SK-N-SH treated with all-trans-retinoic acid at 6 μM for 48 hours (cell line): ENCODE results near the gene ATP8A2.

ENCODE experiments used
- CREB5 ChIP-seq: fragments of 250-450 bp; sonication (Bioruptor Pico); IDR thresholded peaks from 2 replicates; pipeline ENCODE4 v1.5.1; 2020; ENCODE audit warnings: low read depth, mild to moderate bottlenecking, moderate library complexity
- PATZ1 ChIP-seq: fragments of 250-450 bp; sonication (Bioruptor Pico); IDR thresholded peaks from 2 replicates; pipeline ENCODE4 v1.8.0; 2020; ENCODE audit warnings: mild to moderate bottlenecking, moderate library complexity, borderline replicate concordance
- TOX ChIP-seq: fragments of 250-450 bp; sonication (Bioruptor Pico); IDR thresholded peaks from 2 replicates; pipeline ENCODE4 v1.8.0; 2021; ENCODE audit warnings: mild to moderate bottlenecking, moderate library complexity, borderline replicate concordance
- ZFP30 ChIP-seq: fragments of 450-650 bp; formaldehyde crosslinking; IDR thresholded peaks from 2 replicates; pipeline ENCODE4 v1.5.0; 2022; ENCODE audit warnings: mild to moderate bottlenecking, moderate library complexity

GRCh38 chr13:25840261-25840660 is 468.5 kb downstream of the ATP8A2 start:
- TF ChIP-seq PATZ1 (CRISPR knock-in tag) = no peak
- TF ChIP-seq CREB5 (CRISPR knock-in tag) = no peak
- TF ChIP-seq ZFP30 (CRISPR knock-in tag) = no peak
- no peak for TF ChIP-seq TOX (CRISPR knock-in tag)
